H1 (cell line): ENCODE measurements around the gene SH2D2A.

Source experiments
- EZH2 ChIP-seq: fragments of 200-600 bp; sonication (generic); IDR thresholded peaks from 2 replicates; pipeline ENCODE4 v1.7.1; 2012; ENCODE audit warnings: low read depth, mild to moderate bottlenecking, moderate library complexity, low read length, inconsistent platforms; ENCODE audit not compliant: severe bottlenecking
- POLR2A ChIP-seq, 2 experiments: IDR thresholded peaks; 1 replicate in 1 of 2; 2 replicates in 1 of 2; pipeline ENCODE4 v1.6.1; 2011; ENCODE audit warnings: low read depth in 2 of 2, low read length in 2 of 2, mild to moderate bottlenecking in 2 of 2; ENCODE audit errors: control extremely low read depth in 1 of 2
- TF ChIP-seq, protein P1 (sequence below): IDR thresholded peaks from 2 replicates; pipeline ENCODE4 v1.6.1; 2012; ENCODE audit warnings: low read length, inconsistent platforms
- TF ChIP-seq, protein P2 (sequence below), 3 experiments: IDR thresholded peaks; 1 replicate in 2 of 3; 2 replicates in 1 of 3; pipeline versions ENCODE4 v1.5.1 to v1.6.1; 2011; ENCODE audit warnings: low read length in 3 of 3, mild to moderate bottlenecking in 3 of 3, inconsistent platforms in 2 of 3, low read depth in 1 of 3, moderate library complexity in 1 of 3; ENCODE audit not compliant: insufficient read depth in 1 of 3; ENCODE audit errors: control extremely low read depth in 1 of 3

DNA sequence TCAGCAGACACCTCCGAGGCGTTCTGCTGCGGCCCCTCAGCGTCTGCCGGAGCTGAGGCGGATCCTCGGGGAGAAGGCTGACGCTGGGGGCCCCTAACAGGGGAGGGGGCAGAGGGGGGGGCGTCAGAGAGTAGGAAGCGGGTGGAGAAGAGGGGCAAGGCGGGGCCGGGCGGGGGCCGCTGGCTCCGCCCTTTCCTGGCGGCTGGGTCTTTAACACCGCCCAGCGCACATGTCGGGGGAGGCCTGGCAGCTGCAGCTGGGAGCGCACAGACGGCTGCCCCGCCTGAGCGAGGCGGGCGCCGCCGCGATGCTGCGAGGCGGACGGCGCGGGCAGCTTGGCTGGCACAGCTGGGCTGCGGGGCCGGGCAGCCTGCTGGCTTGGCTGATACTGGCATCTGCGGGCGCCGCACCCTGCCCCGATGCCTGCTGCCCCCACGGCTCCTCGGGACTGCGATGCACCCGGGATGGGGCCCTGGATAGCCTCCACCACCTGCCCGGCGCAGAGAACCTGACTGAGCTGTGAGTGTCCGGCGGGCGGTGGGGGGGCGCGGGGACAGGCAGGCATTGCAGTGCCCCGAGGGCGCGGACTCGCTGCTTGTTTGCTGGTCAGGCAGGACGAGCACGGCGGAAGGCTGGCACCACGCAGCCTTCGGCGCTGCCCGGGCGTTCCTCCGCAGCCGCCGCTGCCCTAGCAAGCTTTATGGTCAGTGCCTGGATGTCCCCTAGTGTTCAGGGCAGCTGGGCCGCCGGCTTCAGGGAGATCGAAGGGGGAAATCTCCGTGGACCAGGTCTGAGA is 44.2 kb upstream of the SH2D2A start, which contains the start of gene NTRK1:
- TF ChIP-seq, protein P1, sequence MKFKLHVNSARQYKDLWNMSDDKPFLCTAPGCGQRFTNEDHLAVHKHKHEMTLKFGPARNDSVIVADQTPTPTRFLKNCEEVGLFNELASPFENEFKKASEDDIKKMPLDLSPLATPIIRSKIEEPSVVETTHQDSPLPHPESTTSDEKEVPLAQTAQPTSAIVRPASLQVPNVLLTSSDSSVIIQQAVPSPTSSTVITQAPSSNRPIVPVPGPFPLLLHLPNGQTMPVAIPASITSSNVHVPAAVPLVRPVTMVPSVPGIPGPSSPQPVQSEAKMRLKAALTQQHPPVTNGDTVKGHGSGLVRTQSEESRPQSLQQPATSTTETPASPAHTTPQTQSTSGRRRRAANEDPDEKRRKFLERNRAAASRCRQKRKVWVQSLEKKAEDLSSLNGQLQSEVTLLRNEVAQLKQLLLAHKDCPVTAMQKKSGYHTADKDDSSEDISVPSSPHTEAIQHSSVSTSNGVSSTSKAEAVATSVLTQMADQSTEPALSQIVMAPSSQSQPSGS: no peak
- TF ChIP-seq POLR2A (IDR thresholded peaks at IDR 0.05; ENCODE audit: control extremely low read depth in 1 of 2, low read depth in 2 of 2, low read length in 2 of 2): no peak
- TF ChIP-seq, protein P2, sequence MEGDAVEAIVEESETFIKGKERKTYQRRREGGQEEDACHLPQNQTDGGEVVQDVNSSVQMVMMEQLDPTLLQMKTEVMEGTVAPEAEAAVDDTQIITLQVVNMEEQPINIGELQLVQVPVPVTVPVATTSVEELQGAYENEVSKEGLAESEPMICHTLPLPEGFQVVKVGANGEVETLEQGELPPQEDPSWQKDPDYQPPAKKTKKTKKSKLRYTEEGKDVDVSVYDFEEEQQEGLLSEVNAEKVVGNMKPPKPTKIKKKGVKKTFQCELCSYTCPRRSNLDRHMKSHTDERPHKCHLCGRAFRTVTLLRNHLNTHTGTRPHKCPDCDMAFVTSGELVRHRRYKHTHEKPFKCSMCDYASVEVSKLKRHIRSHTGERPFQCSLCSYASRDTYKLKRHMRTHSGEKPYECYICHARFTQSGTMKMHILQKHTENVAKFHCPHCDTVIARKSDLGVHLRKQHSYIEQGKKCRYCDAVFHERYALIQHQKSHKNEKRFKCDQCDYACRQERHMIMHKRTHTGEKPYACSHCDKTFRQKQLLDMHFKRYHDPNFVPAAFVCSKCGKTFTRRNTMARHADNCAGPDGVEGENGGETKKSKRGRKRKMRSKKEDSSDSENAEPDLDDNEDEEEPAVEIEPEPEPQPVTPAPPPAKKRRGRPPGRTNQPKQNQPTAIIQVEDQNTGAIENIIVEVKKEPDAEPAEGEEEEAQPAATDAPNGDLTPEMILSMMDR (IDR thresholded peaks at IDR 0.05; ENCODE audit: control extremely low read depth in 1 of 3, insufficient read depth in 1 of 3, low read depth in 1 of 3, low read length in 3 of 3): no peak
- TF ChIP-seq EZH2: peak; percentile 83
